Mucosa of descending colon (tissue), 3 donors: ENCODE data around the gene PLA2G6. TPM values are rescaled to one million over a fixed set of nuclear protein-coding genes. Genes with fewer than 3 reads are reported as not detected.

Source experiments
- ATAC-seq: fragments of 200-7000 bp; cut with Tn5 transposase; one replicate; pipeline ENCODE4 v1.9.1; 2020; ENCODE audit warnings: mild to moderate bottlenecking, moderate library complexity
- DNase-seq, 3 donors: peaks; one replicate each; pipeline ENCODE4 v3.0.0-alpha.2; 2020
- H3K36me3 ChIP-seq: fragments of 200-600 bp; one replicate; pipeline ENCODE4 v1.8.0; 2021; ENCODE audit warnings: low read depth, mild to moderate bottlenecking
- H3K4me1 ChIP-seq: fragments of 200-600 bp; one replicate; pipeline ENCODE4 v1.8.0; 2021; ENCODE audit warnings: low read depth, mild to moderate bottlenecking
- H3K4me3 ChIP-seq: fragments of 200-600 bp; one replicate; pipeline ENCODE4 v1.8.0; 2021; ENCODE audit warnings: mild to moderate bottlenecking
- H3K9me3 ChIP-seq: fragments of 200-600 bp; one replicate; pipeline ENCODE4 v1.8.0; 2021; ENCODE audit warnings: mild to moderate bottlenecking
- intact Hi-C, 2 donors: fragments of 100-400 bp; cut with DNase I in 1 of 2; cut with micrococcal nuclease in 1 of 2; formaldehyde crosslinking; loops; one replicate each; pipeline versions ENCODE4 v1.11.0 to v1.11.1; 2022; cut with DNase I, micrococcal nuclease
- long read RNA-seq, 2 donors: library from polyadenylated mRNA; unstranded; transcript quantifications; one replicate each; pipeline ENCODE4 v2.0.0, GENCODE V29; 2019 to 2021
- total RNA-seq, 3 donors: library from RNA; stranded (reverse); fragmentation: NEBNext Ultra II Directional in 2 of 3; extraction: Animal tissue kit (Norgen Biotek cat#: 25700) in 2 of 3; gene quantifications; one replicate each; pipeline versions ENCODE4 v1.2.1 to v1.2.4, GENCODE V29; 2021 to 2023
- TF ChIP-seq, protein P1 (sequence below): fragments of 200-600 bp; IDR thresholded peaks from one replicate; pipeline ENCODE4 v1.8.0; 2022; ENCODE audit warnings: antibody characterized with exemption, mild to moderate bottlenecking
- donor health status: DM: no; HTN: no; CAD: no; lungs with moderate emphysema.
- donor health status: DM: no; HTN: no; CAD: no.
- donor health status: DM: no; HTN: yes; CAD: no.

The PLA2G6 gene, protein sequence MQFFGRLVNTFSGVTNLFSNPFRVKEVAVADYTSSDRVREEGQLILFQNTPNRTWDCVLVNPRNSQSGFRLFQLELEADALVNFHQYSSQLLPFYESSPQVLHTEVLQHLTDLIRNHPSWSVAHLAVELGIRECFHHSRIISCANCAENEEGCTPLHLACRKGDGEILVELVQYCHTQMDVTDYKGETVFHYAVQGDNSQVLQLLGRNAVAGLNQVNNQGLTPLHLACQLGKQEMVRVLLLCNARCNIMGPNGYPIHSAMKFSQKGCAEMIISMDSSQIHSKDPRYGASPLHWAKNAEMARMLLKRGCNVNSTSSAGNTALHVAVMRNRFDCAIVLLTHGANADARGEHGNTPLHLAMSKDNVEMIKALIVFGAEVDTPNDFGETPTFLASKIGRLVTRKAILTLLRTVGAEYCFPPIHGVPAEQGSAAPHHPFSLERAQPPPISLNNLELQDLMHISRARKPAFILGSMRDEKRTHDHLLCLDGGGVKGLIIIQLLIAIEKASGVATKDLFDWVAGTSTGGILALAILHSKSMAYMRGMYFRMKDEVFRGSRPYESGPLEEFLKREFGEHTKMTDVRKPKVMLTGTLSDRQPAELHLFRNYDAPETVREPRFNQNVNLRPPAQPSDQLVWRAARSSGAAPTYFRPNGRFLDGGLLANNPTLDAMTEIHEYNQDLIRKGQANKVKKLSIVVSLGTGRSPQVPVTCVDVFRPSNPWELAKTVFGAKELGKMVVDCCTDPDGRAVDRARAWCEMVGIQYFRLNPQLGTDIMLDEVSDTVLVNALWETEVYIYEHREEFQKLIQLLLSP
- total RNA-seq = 10 to 100 TPM; 28.5 to 38.7 (median 35.9) TPM
- long read RNA-seq, donor 1, partial matches to known transcripts = 2 of 15 reads
- long read RNA-seq, donor 1, other reads (novel, unspliced or antisense) = 9 of 15 reads
- long read RNA-seq, donor 2, partial matches to known transcripts = 1 of 3 reads
- long read RNA-seq, donor 2, other reads (novel, unspliced or antisense) = 2 of 3 reads

DNA sequence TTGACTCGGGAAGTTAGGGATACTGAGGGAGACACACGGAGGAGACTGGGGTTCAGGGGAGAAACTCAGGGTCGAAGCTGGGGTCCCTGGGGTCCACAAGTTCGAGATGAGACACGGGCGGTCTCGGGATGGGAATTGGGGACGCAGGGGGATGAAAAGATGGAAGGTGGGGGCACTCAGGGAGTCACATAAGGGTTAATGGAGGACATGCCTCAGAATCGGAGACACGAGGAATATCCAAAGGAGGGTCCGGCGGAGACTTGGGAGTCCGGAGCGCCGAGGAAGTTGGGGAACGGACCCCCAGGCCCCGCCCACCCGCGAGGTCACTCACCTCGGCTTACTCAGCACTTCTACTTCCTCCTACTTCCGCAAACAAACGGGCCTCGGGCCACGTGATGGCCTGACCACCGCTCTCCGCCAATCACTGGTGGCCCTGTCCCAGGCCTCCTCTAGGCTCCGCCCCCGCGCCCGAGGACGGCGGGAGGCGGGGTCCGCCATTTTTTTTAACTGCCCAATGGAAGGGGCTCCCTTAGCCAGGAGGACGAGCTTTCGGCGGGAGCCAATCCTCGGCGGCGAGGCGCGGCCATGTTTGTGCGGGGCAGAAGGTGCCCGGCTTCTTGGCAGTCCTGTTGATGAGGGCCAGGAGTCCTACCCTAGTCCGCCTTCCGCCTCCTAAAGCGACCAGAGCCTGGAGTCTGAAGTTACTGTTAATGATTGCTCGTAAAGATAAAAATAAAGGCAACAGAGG lies at the start of gene PLA2G6:
Gene PLA2G6 (minus strand): TSS at position 378 of the 748 bp plus-strand sequence. CDS start 12,404 bp downstream, outside the sequence.
- intact Hi-C loops = no loop called here

DNA sequence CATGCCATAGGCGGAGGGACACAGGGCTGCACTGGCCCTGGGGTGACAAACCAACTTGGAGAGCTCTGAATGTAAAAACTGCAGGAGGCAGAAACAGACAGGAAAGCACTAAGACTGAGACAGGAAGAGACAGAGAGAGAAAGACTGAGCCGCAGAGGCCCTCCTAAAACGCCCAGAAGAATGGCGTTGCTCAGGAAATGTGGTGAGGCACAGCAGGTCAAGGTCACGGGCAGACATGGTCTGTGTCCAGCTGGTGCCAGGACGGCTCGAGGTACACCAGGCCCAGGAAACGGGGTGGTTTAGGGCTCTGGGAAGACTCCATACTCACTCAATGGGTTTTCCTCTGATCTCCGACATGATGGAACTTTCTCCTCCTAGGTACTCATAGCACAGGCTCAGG lies 49.3 kb upstream of the PLA2G6 start:
- no peaks in the 10 kb centered on the region for H3K9me3 ChIP-seq
- ATAC-seq (no peak), DNase-seq (no peak)
- intact Hi-C loops = no loop called here
- no peaks in the 10 kb centered on the region for H3K36me3 ChIP-seq
- no peak overlapping the region for H3K4me3 ChIP-seq
- peaks cover 23% of the 10 kb centered on the region for H3K4me1 ChIP-seq
- TF ChIP-seq, protein P1, sequence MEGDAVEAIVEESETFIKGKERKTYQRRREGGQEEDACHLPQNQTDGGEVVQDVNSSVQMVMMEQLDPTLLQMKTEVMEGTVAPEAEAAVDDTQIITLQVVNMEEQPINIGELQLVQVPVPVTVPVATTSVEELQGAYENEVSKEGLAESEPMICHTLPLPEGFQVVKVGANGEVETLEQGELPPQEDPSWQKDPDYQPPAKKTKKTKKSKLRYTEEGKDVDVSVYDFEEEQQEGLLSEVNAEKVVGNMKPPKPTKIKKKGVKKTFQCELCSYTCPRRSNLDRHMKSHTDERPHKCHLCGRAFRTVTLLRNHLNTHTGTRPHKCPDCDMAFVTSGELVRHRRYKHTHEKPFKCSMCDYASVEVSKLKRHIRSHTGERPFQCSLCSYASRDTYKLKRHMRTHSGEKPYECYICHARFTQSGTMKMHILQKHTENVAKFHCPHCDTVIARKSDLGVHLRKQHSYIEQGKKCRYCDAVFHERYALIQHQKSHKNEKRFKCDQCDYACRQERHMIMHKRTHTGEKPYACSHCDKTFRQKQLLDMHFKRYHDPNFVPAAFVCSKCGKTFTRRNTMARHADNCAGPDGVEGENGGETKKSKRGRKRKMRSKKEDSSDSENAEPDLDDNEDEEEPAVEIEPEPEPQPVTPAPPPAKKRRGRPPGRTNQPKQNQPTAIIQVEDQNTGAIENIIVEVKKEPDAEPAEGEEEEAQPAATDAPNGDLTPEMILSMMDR = no peak

More for the DNA sequence above, at the start of gene PLA2G6:
- peaks cover 29% of the 10 kb centered on the region for H3K4me1 ChIP-seq
- DNase-seq (peak; percentile 98 to 100 (median 99)), ATAC-seq (peak; percentile 89)
- no peaks in the 10 kb centered on the region for H3K36me3 ChIP-seq
- H3K4me3 ChIP-seq = peak within 1 kb of the TSS; percentile 30
- TF ChIP-seq, protein P1 = no peak
- H3K9me3 ChIP-seq = no peaks in the 10 kb centered on the region

DNA sequence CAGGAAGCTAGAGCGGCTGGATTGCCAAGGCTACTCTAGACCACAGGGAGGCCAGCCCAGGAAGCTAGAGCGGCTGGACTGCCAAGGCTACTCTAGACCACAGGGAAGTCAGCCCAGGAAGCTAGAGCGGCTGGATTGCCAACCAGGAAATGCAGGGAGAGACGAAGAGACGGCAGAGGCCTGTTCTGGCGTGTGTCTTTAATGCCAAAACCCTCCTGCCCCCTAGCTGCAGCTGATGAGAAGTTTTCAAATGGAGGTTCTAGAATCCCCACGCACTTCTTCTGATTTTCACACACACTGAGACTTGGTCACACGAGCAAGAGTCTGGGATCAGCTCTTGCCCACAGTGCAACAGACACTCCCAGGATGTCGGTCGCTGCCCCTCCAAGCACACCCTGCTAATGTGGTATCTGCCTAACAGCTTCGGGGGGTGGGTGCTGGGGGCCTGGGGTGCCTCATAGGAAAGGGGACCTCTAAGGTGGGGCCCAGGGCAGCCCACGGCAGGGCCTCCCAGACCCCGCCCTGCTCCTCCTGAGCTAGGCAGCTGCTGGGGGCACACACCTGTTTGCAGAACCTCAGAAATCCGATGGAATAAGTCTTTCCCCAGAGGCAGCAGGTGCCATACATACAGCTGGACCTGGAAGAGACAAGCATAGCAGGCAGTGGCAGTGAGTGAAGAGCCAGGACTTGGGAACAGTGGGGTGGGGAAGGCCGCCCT lies 48.6 kb upstream of the PLA2G6 start:
- H3K4me3 ChIP-seq = no peak overlapping the region
- DNase-seq = peak in 2 of 3 donors; percentile 71 to 84
- H3K36me3 ChIP-seq = no peaks in the 10 kb centered on the region
- intact Hi-C loops = no loop called here
- H3K9me3 ChIP-seq = no peaks in the 10 kb centered on the region
- peaks cover 23% of the 10 kb centered on the region for H3K4me1 ChIP-seq
- ATAC-seq = peak; percentile 77
- TF ChIP-seq, protein P1 = peak; percentile 33

DNA sequence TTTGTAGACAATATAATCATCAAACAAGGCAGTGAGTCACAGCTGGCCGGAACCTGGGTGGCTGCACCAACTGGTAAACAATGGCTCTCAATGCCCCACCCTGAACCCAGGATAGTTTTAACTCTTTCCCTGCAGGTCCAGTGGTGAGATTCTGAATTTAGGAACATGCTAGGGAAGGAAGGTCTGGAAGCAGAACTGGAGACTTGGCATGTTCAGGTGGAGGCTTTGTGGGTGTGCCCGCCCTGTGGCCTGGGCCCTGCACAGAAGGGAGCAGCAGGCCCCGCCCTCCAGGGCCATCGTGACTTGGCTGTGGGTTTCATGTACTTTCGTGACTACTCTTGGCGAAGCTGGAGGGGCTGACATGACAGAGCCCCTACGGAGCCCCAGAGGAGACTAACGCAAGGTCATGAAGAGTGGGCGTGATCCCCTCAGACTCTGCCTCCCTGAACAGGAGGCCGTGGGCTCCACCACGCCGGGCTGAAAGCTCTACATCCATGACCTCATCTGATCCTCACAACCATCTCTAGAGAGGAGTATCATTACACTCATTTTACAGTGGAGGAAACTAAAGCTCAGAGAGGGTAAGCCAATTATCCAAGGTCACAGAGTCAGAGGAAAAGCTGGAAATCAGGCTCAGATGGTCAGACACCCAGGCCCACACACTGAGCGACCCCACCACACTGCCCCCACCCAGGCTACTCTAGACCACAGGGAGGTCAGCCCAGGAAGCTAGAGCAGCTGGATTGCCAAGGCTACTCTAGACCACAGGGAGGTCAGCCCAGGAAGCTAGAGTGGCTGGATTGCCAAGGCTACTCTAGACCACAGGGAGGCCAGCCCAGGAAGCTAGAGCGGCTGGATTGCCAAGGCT lies 47.5 kb upstream of the PLA2G6 start:
- DNase-seq (peak; percentile 75 to 85 (median 85)), ATAC-seq (peak; percentile 91)
- Histone ChIP-seq H3K4me3 (no peak overlapping the region), H3K9me3 (no peaks in the 10 kb centered on the region), H3K4me1 (peaks cover 23% of the 10 kb centered on the region), H3K36me3 (no peaks in the 10 kb centered on the region)
- TF ChIP-seq, protein P1 = no peak
- intact Hi-C loops = no loop called here
